Karpas-422 (cell line): ENCODE measurements around the gene MYBPC2. TPM values are rescaled to one million over a fixed set of nuclear protein-coding genes. Genes with fewer than 3 reads are reported as not detected.
"Not testable (repeated sequence)": the region's sequence is repeated elsewhere in the genome, so short reads cannot be mapped to it uniquely, and the experiment has no call there.

ENCODE experiments used
- DNase-seq: peaks from one replicate; pipeline ENCODE4 v3.0.0-alpha.2; 2015
- H2AFZ ChIP-seq: fragments of 200-600 bp; sonication (generic); 2 replicates; pipeline ENCODE4 v1.6.1; 2014; ENCODE audit warnings: antibody characterized with exemption, low read length, mixed read lengths
- H3K27ac ChIP-seq: fragments of 200-600 bp; sonication (generic); 2 replicates; pipeline ENCODE4 v1.5.1; 2014; ENCODE audit warnings: mild to moderate bottlenecking, low read length, moderate library complexity
- H3K27me3 ChIP-seq: fragments of 200-600 bp; sonication (generic); 2 replicates; pipeline ENCODE4 v1.6.1; 2014; ENCODE audit warnings: low read length, mixed read lengths
- H3K36me3 ChIP-seq: fragments of 200-600 bp; sonication (generic); 2 replicates; pipeline ENCODE4 v1.6.1; 2014; ENCODE audit warnings: low read length, mixed read lengths; ENCODE audit not compliant: insufficient read depth
- H3K4me1 ChIP-seq: fragments of 200-600 bp; sonication (generic); 2 replicates; pipeline ENCODE4 v1.6.1; 2014; ENCODE audit warnings: mild to moderate bottlenecking, low read length, mixed read lengths
- H3K4me2 ChIP-seq: fragments of 200-600 bp; sonication (generic); 2 replicates; pipeline ENCODE4 v1.6.1; 2014; ENCODE audit warnings: low read length, low read depth, mild to moderate bottlenecking; ENCODE audit not compliant: poor library complexity, severe bottlenecking
- H3K4me3 ChIP-seq: fragments of 200-600 bp; sonication (generic); 2 replicates; pipeline ENCODE4 v1.5.1; 2014; ENCODE audit warnings: mild to moderate bottlenecking, antibody characterized with exemption, low read length, mixed read lengths
- H3K79me2 ChIP-seq: fragments of 200-600 bp; sonication (generic); 2 replicates; pipeline ENCODE4 v1.6.1; 2014; ENCODE audit warnings: mild to moderate bottlenecking, low read length, mixed read lengths
- H3K9ac ChIP-seq: fragments of 200-600 bp; sonication (generic); 2 replicates; pipeline ENCODE4 v1.6.0; 2014; ENCODE audit warnings: low read length
- H3K9me2 ChIP-seq: fragments of 200-600 bp; sonication (generic), shearing (Covaris generic); replicated peaks from 2 replicates; pipeline ENCODE4 v1.6.0; 2014; ENCODE audit warnings: mild to moderate bottlenecking, low read length, moderate library complexity; ENCODE audit not compliant: insufficient read depth
- H3K9me3 ChIP-seq: fragments of 300-700, 200-600 bp; sonication (generic); 2 replicates; pipeline ENCODE4 v1.6.1; 2014; ENCODE audit warnings: low read length, mixed read lengths
- H4K20me1 ChIP-seq: fragments of 200-600 bp; sonication (generic); 2 replicates; pipeline ENCODE4 v1.6.1; 2014; ENCODE audit warnings: mild to moderate bottlenecking, antibody characterized with exemption, low read length, low read depth; ENCODE audit not compliant: insufficient read depth
- total RNA-seq: library from RNA; depleted of rRNA; stranded (reverse); fragments of >200 nt; shearing (Covaris generic); gene quantifications from 2 replicates; pipeline ENCODE4 v1.2.3, GENCODE V29; 2014; ENCODE audit warnings: low replicate concordance

MYBPC2 gene
- total RNA-seq, 1 experiment from 2014 or later, result 23.4 TPM

DNA sequence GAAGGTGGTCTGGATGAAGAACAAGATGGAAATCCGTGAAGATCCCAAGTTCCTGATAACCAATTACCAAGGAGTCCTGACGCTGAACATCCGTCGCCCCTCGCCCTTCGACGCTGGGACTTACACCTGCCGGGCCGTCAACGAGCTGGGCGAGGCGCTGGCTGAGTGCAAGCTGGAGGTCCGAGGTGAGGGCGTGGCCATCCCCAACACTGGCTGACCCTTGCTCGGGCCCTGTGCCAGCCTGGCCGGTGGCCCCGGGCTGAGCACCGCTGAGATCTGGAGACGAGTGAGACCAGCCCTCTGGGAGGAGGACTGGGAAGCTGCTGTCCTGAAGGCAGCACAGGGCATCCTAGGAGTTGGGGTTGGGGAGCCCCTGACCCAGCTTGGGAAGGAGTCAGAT lies 31.7 kb downstream of the MYBPC2 start:
- H3K9me2 ChIP-seq, result no peaks in the 10 kb centered on the region
- H3K4me1 ChIP-seq, result peaks cover 18% of the 10 kb centered on the region
- H3K36me3 ChIP-seq, result no peaks in the 10 kb centered on the region
- H3K27ac ChIP-seq, result no peak overlapping the region
- H3K4me2 ChIP-seq, result no peak overlapping the region
- H3K9ac ChIP-seq, result no peak overlapping the region
- H3K4me3 ChIP-seq, result no peak overlapping the region
- no peaks in the 10 kb centered on the region for H3K9me3 ChIP-seq
- H3K79me2 ChIP-seq, result no peaks in the 10 kb centered on the region
- no peak for DNase-seq
- no peaks in the 10 kb centered on the region for H3K27me3 ChIP-seq
- no peak overlapping the region for H2AFZ ChIP-seq
- H4K20me1 ChIP-seq, result no peaks in the 10 kb centered on the region

DNA sequence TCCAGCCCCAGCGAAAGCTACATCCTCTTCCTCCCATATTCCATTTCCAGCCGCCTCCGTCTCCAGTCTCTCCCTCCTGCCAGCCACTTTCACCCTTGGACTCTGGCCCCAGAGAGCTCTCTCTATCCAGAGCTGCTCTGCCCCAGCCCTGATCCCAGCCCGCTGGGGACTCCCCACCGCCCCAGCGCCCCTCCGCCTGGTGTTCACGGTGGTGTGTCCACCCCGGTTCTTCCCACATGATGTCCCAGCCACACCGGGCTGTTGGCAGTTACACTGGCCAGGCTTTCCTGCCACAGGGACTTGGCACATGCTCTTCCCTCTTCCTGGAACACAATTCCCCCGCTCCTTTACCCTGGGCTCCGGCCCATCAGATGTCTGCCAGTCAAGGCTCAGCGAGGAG lies 32.3 kb downstream of the MYBPC2 start:
- Histone ChIP-seq H3K4me3 (no peak overlapping the region), H3K9me2 (no peaks in the 10 kb centered on the region), H3K4me1 (peaks cover 11% of the 10 kb centered on the region), H4K20me1 (no peaks in the 10 kb centered on the region), H3K36me3 (no peaks in the 10 kb centered on the region), H2AFZ (no peak overlapping the region), H3K27me3 (no peaks in the 10 kb centered on the region), H3K4me2 (no peak overlapping the region), H3K27ac (no peak overlapping the region), H3K9ac (no peak overlapping the region), H3K79me2 (no peaks in the 10 kb centered on the region), H3K9me3 (no peaks in the 10 kb centered on the region)
- no peak for DNase-seq

DNA sequence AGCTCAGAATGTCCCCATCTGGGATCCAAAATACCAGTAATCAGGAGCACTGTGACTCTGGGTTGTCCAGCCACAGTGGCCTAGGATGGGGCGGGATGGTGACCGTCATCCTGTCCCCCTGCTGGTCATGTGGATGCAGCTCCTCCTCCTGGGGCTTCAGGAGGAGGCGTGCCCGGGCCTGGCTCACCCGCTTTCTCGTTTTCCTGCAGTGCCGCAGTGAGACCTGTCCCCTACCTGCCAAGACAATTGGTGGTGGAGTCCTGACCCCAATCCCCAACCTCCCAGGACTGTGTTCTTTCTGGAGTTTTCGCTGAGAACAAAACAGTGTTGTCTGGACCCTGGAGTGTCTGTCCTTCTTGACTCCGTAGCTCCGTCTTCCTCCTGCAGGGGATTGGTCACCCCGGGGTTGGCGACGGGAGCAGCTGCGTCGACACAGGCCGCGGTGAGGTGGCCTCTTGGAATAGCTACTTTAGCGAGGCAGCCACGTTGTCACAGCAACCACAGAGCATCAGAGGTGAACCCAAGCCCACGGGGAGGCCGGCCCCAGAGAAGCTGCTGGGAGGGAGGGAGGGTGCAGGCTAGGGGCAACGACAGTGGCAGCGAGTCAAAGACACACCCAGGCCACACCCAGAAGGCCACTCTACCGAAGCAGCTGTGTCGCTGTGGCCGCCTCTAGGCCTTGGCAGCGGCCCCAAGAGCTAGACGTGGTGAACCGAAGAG lies 33.5 kb downstream of the MYBPC2 start:
- Histone ChIP-seq H2AFZ (no peak overlapping the region), H3K4me3 (no peak overlapping the region), H3K79me2 (no peaks in the 10 kb centered on the region), H3K9me3 (no peaks in the 10 kb centered on the region), H3K4me2 (no peak overlapping the region), H4K20me1 (no peaks in the 10 kb centered on the region), H3K9me2 (no peaks in the 10 kb centered on the region), H3K27ac (no peak overlapping the region), H3K27me3 (no peaks in the 10 kb centered on the region), H3K9ac (no peak overlapping the region), H3K4me1 (no peaks in the 10 kb centered on the region), H3K36me3 (no peaks in the 10 kb centered on the region)
- no peak for DNase-seq

GRCh38 chr19:50466706-50467039 lies 34.0 kb downstream of the MYBPC2 start:
- H2AFZ ChIP-seq, result no peak overlapping the region
- no peak overlapping the region for H3K9ac ChIP-seq
- H3K4me3 ChIP-seq, result no peak overlapping the region
- H3K9me3 ChIP-seq, result no peaks in the 10 kb centered on the region
- no peaks in the 10 kb centered on the region for H3K9me2 ChIP-seq
- no peaks in the 10 kb centered on the region for H3K79me2 ChIP-seq
- no peaks in the 10 kb centered on the region for H3K4me1 ChIP-seq
- H4K20me1 ChIP-seq, result no peaks in the 10 kb centered on the region
- no peak for DNase-seq
- no peak overlapping the region for H3K4me2 ChIP-seq
- no peaks in the 10 kb centered on the region for H3K36me3 ChIP-seq
- H3K27ac ChIP-seq, result no peak overlapping the region
- no peaks in the 10 kb centered on the region for H3K27me3 ChIP-seq

GRCh38 chr19:50467566-50467965 lies 34.9 kb downstream of the MYBPC2 start:
- H3K9me3 ChIP-seq, result no peaks in the 10 kb centered on the region
- DNase-seq, result no peak
- no peaks in the 10 kb centered on the region for H3K4me1 ChIP-seq
- no peak overlapping the region for H3K4me3 ChIP-seq
- H3K4me2 ChIP-seq, result no peak overlapping the region
- H3K27ac ChIP-seq, result no peak overlapping the region
- H3K9ac ChIP-seq, result no peak overlapping the region
- H4K20me1 ChIP-seq, result no peaks in the 10 kb centered on the region
- H3K27me3 ChIP-seq, result no peaks in the 10 kb centered on the region
- H2AFZ ChIP-seq, result no peak overlapping the region
- H3K36me3 ChIP-seq, result no peaks in the 10 kb centered on the region
- no peaks in the 10 kb centered on the region for H3K79me2 ChIP-seq
- no peaks in the 10 kb centered on the region for H3K9me2 ChIP-seq

GRCh38 chr19:50468818-50469217 lies 36.1 kb downstream of the MYBPC2 start:
- Histone ChIP-seq H3K9me3 (no peaks in the 10 kb centered on the region), H3K27ac (no peak overlapping the region), H3K4me2 (no peak overlapping the region), H3K9ac (no peak overlapping the region), H3K36me3 (no peaks in the 10 kb centered on the region), H3K9me2 (no peaks in the 10 kb centered on the region), H3K4me1 (no peaks in the 10 kb centered on the region), H4K20me1 (no peaks in the 10 kb centered on the region), H3K79me2 (no peaks in the 10 kb centered on the region), H3K4me3 (no peak overlapping the region), H2AFZ (no peak overlapping the region), H3K27me3 (no peaks in the 10 kb centered on the region)
- no peak for DNase-seq

DNA sequence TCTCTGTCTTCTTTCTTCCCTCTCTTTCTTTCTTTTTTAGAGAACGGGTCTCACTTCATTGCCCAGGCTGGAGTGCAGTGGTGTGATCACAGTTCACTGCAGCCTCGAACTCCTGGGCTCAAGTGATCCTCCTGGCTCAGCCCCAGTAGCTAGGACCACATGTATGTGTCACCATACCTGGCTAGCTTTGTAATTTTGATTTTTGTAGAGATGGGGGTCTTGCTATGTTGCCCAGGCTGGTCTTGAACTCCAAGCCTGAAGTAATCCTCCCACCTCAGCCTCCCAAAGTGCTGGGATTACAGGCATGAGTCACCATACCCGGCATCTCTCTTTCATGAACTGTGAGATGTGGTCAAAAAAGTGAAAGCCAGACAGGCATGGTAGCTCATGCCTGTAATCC lies 40.6 kb downstream of the MYBPC2 start:
- not testable (repeated sequence) for H4K20me1 ChIP-seq, H3K9ac ChIP-seq, H3K9me3 ChIP-seq, H3K27me3 ChIP-seq, H2AFZ ChIP-seq, H3K9me2 ChIP-seq, H3K27ac ChIP-seq, H3K4me3 ChIP-seq, DNase-seq, H3K4me1 ChIP-seq, H3K4me2 ChIP-seq
- Histone ChIP-seq H3K36me3 (peaks cover 10% of the 10 kb centered on the region), H3K79me2 (peaks cover 19% of the 10 kb centered on the region)

DNA sequence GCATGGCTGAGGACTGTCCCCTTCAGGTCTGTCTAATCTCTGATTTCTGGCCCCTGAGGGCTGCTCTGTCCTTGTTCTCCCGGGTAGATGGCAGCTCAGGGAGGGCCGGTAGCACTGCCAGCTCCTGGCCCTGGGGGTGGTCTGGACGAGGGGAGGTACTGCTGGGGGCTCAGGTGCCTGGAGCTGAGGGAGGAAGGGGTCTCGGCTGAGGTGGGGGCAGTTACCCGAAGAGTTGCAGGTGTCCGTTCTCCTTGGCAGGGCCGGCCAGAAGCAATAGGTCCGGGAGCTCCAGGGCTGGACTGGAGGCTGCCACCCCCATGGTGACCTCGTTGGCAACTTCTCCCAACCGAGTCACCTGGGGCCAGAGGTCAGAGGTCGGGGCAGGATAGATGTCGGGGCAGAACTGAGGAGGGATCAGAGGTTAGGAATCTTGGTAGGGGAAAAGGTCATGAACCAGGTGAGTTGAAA lies 42.4 kb downstream of the MYBPC2 start:
- Histone ChIP-seq H3K4me2 (no peak overlapping the region), H3K9ac (no peak overlapping the region), H3K4me3 (no peak overlapping the region), H4K20me1 (no peaks in the 10 kb centered on the region), H3K79me2 (peaks cover 29% of the 10 kb centered on the region), H2AFZ (no peak overlapping the region), H3K9me2 (no peaks in the 10 kb centered on the region), H3K27ac (no peak overlapping the region), H3K27me3 (no peaks in the 10 kb centered on the region), H3K9me3 (peaks cover 9% of the 10 kb centered on the region), H3K4me1 (peaks cover 8% of the 10 kb centered on the region), H3K36me3 (peaks cover 28% of the 10 kb centered on the region)
- DNase-seq, result no peak
